HEK293 (cell line): ENCODE data around the gene INPPL1.

Experiments
- CTCF ChIA-PET: fragments of 350-600 bp; formaldehyde crosslinking; extraction: SDS; loops from one replicate; lab custom pipeline; 2021; ENCODE audit warnings: antibody characterized with exemption; lab: Yijun Ruan, JAX
- POLR2A ChIA-PET: fragments of 300-600 bp; formaldehyde crosslinking; extraction: SDS; loops from one replicate; lab custom pipeline; 2020; ENCODE audit warnings: antibody characterized with exemption, inconsistent platforms; lab: Yijun Ruan, JAX
- H3K27ac ChIP-seq: fragments of 200-500 bp; sonication (Bioruptor generic); 2 replicates; pipeline ENCODE4 v1.5.1; 2014; ENCODE audit warnings: low read depth, low read length, control low read depth, inconsistent platforms; ENCODE audit errors: extremely low read depth
- H3K36me3 ChIP-seq, 2 experiments: fragments of 200-500 bp in 1 of 2; sonication (Bioruptor generic) in 1 of 2; 1 replicate in 1 of 2; 2 replicates in 1 of 2; pipeline ENCODE4 v1.5.1; 2014 to 2017; ENCODE audit warnings: inconsistent platforms in 2 of 2, low read length in 2 of 2; ENCODE audit not compliant: control insufficient read depth in 2 of 2, insufficient read depth in 1 of 2
- H3K4me1 ChIP-seq: fragments of 200-500 bp; sonication (Bioruptor generic); 2 replicates; pipeline ENCODE4 v1.5.1; 2014; ENCODE audit warnings: mild to moderate bottlenecking, low read length, inconsistent platforms; ENCODE audit not compliant: control insufficient read depth, insufficient read depth
- H3K4me3 ChIP-seq: 2 replicates; pipeline ENCODE4 v1.5.1; 2011; ENCODE audit warnings: low read depth, mild to moderate bottlenecking, control low read depth, low read length, moderate library complexity
- H3K9me3 ChIP-seq: fragments of 200-500 bp; sonication (Bioruptor generic); 2 replicates; pipeline ENCODE4 v1.5.1; 2014; ENCODE audit warnings: low read depth, low read length, inconsistent platforms; ENCODE audit not compliant: control insufficient read depth, insufficient read depth
- BCL11A ChIP-seq: fragments of 450-650 bp; formaldehyde crosslinking; IDR thresholded peaks from 2 replicates; pipeline ENCODE4 v1.5.1; 2016; ENCODE audit warnings: low read depth, missing biosample characterization, missing genetic modification characterization
- CTCF ChIP-seq: fragments of 450-650 bp; formaldehyde crosslinking; IDR thresholded peaks from 2 replicates; pipeline ENCODE4 v1.5.1; 2016; ENCODE audit warnings: missing biosample characterization, missing genetic modification characterization
- KLF9 ChIP-seq: fragments of 450-650 bp; formaldehyde crosslinking; IDR thresholded peaks from 2 replicates; pipeline ENCODE4 v1.5.1; 2016; ENCODE audit warnings: missing biosample characterization, missing genetic modification characterization, low read depth
- MEIS1 ChIP-seq: sonication (generic); formaldehyde crosslinking; IDR thresholded peaks from 2 replicates; pipeline ENCODE4 v1.8.1; 2022; ENCODE audit warnings: missing genetic modification reagents, mild to moderate bottlenecking, borderline replicate concordance
- SP7 ChIP-seq: fragments of 450-650 bp; formaldehyde crosslinking; IDR thresholded peaks from 2 replicates; pipeline ENCODE4 v1.5.1; 2016; ENCODE audit warnings: missing biosample characterization, missing genetic modification characterization
- ZBTB20 ChIP-seq: fragments of 450-650 bp; formaldehyde crosslinking; IDR thresholded peaks from 2 replicates; pipeline ENCODE4 v1.5.1; 2016; ENCODE audit warnings: missing biosample characterization, missing genetic modification characterization
- ZBTB48 ChIP-seq: fragments of 450-650 bp; formaldehyde crosslinking; IDR thresholded peaks from 2 replicates; pipeline ENCODE4 v1.5.1; 2016; ENCODE audit warnings: missing biosample characterization, missing genetic modification characterization
- ZBTB8A ChIP-seq: fragments of 450-650 bp; formaldehyde crosslinking; IDR thresholded peaks from 2 replicates; pipeline ENCODE4 v1.5.1; 2016; ENCODE audit warnings: missing biosample characterization, missing genetic modification characterization
- ZFP37 ChIP-seq: fragments of 450-650 bp; formaldehyde crosslinking; IDR thresholded peaks from 2 replicates; pipeline ENCODE4 v1.5.1; 2016; ENCODE audit warnings: missing biosample characterization, missing genetic modification characterization
- ZFP41 ChIP-seq: fragments of 450-650 bp; formaldehyde crosslinking; IDR thresholded peaks from 2 replicates; pipeline ENCODE4 v1.5.1; 2016; ENCODE audit warnings: missing biosample characterization, missing genetic modification characterization, borderline replicate concordance
- ZIC2 ChIP-seq: fragments of 450-650 bp; formaldehyde crosslinking; IDR thresholded peaks from 2 replicates; pipeline ENCODE4 v1.5.1; 2016; ENCODE audit warnings: missing biosample characterization, missing genetic modification characterization
- ZNF146 ChIP-seq: fragments of 450-650 bp; formaldehyde crosslinking; IDR thresholded peaks from 2 replicates; pipeline ENCODE4 v1.5.1; 2016; ENCODE audit warnings: missing biosample characterization, missing genetic modification characterization
- ZNF354C ChIP-seq: fragments of 450-650 bp; formaldehyde crosslinking; IDR thresholded peaks from 2 replicates; pipeline ENCODE4 v1.5.1; 2016; ENCODE audit warnings: missing biosample characterization, missing genetic modification characterization, low read depth, borderline replicate concordance
- ZNF391 ChIP-seq: fragments of 450-650 bp; formaldehyde crosslinking; IDR thresholded peaks from 2 replicates; pipeline ENCODE4 v1.5.1; 2016; ENCODE audit warnings: low read depth, missing biosample characterization, missing genetic modification characterization, borderline replicate concordance
- ZNF416 ChIP-seq: fragments of 450-650 bp; formaldehyde crosslinking; IDR thresholded peaks from 2 replicates; pipeline ENCODE4 v1.5.1; 2016; ENCODE audit warnings: missing biosample characterization, missing genetic modification characterization
- ZNF423 ChIP-seq: fragments of 450-650 bp; formaldehyde crosslinking; IDR thresholded peaks from 2 replicates; pipeline ENCODE4 v1.5.1; 2016; ENCODE audit warnings: missing biosample characterization, missing genetic modification characterization
- ZNF623 ChIP-seq: fragments of 450-650 bp; formaldehyde crosslinking; IDR thresholded peaks from 2 replicates; pipeline ENCODE4 v1.5.1; 2016; ENCODE audit warnings: missing biosample characterization, missing genetic modification characterization
- ZNF660 ChIP-seq: fragments of 450-650 bp; IDR thresholded peaks from 2 replicates; pipeline ENCODE4 v1.5.1; 2018; ENCODE audit warnings: missing biosample characterization, mild to moderate bottlenecking, missing genetic modification characterization
- ZXDB ChIP-seq: fragments of 450-650 bp; formaldehyde crosslinking; IDR thresholded peaks from 2 replicates; pipeline ENCODE4 v1.5.1; 2016; ENCODE audit warnings: missing biosample characterization, missing genetic modification characterization
- TF ChIP-seq, protein P1 (sequence below): fragments of 450-650 bp; formaldehyde crosslinking; optimal IDR thresholded peaks from 2 replicates; pipeline ENCODE3; 2016; ENCODE audit warnings: missing biosample characterization, mild to moderate bottlenecking, missing genetic modification characterization

The INPPL1 gene, protein sequence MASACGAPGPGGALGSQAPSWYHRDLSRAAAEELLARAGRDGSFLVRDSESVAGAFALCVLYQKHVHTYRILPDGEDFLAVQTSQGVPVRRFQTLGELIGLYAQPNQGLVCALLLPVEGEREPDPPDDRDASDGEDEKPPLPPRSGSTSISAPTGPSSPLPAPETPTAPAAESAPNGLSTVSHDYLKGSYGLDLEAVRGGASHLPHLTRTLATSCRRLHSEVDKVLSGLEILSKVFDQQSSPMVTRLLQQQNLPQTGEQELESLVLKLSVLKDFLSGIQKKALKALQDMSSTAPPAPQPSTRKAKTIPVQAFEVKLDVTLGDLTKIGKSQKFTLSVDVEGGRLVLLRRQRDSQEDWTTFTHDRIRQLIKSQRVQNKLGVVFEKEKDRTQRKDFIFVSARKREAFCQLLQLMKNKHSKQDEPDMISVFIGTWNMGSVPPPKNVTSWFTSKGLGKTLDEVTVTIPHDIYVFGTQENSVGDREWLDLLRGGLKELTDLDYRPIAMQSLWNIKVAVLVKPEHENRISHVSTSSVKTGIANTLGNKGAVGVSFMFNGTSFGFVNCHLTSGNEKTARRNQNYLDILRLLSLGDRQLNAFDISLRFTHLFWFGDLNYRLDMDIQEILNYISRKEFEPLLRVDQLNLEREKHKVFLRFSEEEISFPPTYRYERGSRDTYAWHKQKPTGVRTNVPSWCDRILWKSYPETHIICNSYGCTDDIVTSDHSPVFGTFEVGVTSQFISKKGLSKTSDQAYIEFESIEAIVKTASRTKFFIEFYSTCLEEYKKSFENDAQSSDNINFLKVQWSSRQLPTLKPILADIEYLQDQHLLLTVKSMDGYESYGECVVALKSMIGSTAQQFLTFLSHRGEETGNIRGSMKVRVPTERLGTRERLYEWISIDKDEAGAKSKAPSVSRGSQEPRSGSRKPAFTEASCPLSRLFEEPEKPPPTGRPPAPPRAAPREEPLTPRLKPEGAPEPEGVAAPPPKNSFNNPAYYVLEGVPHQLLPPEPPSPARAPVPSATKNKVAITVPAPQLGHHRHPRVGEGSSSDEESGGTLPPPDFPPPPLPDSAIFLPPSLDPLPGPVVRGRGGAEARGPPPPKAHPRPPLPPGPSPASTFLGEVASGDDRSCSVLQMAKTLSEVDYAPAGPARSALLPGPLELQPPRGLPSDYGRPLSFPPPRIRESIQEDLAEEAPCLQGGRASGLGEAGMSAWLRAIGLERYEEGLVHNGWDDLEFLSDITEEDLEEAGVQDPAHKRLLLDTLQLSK

DNA sequence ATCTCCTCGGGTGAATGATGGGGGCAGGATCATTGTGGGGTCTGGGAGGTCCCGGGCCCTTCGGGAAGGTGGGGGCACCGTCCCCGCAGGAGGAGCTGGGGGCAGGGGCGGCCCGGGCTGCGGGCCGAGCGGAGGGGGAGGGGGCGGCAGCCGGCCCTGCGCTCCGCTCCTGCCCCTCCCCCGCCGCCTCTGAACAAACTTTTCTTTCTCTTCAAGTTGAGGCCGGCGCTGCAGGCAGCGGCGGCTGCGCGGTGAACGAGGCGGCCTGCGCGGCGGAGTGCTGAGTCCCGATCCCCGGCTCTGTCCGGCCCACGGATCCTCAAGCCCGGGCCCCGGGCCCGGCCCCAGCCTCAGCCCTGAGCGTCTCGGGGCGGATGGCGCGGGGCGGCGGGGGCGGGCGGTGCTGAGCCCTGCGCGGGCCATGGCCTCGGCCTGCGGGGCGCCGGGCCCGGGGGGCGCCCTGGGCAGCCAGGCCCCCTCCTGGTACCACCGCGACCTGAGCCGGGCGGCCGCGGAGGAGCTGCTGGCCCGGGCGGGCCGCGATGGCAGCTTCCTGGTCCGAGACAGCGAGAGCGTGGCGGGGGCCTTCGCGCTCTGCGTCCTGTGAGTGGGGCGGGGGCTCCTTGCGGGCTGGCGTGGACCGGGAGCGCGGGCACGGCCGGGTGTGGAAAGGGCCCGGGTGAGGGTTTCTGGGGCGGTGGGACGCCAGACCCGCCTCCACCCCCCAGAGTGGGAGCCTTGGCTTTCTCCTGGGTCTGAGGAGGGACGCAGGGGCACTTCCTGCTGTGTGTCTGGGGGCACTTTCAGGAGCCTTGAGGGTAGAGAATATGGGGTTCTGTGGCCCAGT, at the start of gene INPPL1:
INPPL1 (plus strand) TSS at position 204 of the 847 bp plus-strand sequence; CDS start at position 422, 218 bp downstream.
- Histone ChIP-seq H3K9me3 (no peaks in the 10 kb centered on the region), H3K4me1 (peaks cover 3% of the 10 kb centered on the region; the same call in 1 of the 2 replicates), H3K27ac (peak within 1 kb of the TSS; percentile 92), H3K4me3 (peak within 1 kb of the TSS; percentile 75), H3K36me3 (peaks cover 0 to 38% of the 10 kb centered on the region in 2 experiments; a peak in 1 of 3 replicates)
- ChIA-PET POLR2A (interaction anchor here (4.2 kb wide), 1 partner anchor 13 kb away, joined by 42 read pairs; no protein-coding TSS in a partner anchor), CTCF (interaction anchor here (0.6 to 4.7 kb wide), 8 partner anchors 13 to 261 kb away, joined by 3 to 26 read pairs (median 5); no protein-coding TSS in a partner anchor)
- TF ChIP-seq ZBTB8A (tag by site-specific recombination) = 0 out of 2 replicates have a peak, but pooled peaks have one; percentile 4
- TF ChIP-seq ZNF391 (tag by site-specific recombination) = no peak
- TF ChIP-seq BCL11A (tag by site-specific recombination) = no peak
- TF ChIP-seq ZBTB48 (tag by site-specific recombination) = peak; percentile 19; the same call in 1 of the 2 replicates
- no peak for TF ChIP-seq ZNF660 (tag by site-specific recombination)
- 0 out of 2 replicates have a peak, but pooled peaks have one; percentile 16 for TF ChIP-seq ZXDB (tag by site-specific recombination)
- TF ChIP-seq ZBTB20 = peak; percentile 4; the same call in 1 of the 2 replicates
- TF ChIP-seq, protein P1, sequence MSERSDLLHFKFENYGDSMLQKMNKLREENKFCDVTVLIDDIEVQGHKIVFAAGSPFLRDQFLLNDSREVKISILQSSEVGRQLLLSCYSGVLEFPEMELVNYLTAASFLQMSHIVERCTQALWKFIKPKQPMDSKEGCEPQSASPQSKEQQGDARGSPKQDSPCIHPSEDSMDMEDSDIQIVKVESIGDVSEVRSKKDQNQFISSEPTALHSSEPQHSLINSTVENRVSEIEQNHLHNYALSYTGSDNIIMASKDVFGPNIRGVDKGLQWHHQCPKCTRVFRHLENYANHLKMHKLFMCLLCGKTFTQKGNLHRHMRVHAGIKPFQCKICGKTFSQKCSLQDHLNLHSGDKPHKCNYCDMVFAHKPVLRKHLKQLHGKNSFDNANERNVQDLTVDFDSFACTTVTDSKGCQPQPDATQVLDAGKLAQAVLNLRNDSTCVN (tag by site-specific recombination) = peak; percentile 43
- TF ChIP-seq ZNF623 (tag by site-specific recombination) = no peak
- TF ChIP-seq ZFP41 = no peak
- TF ChIP-seq ZNF423 (tag by site-specific recombination) = no peak
- TF ChIP-seq ZIC2 = peak; percentile 31; the same call in 1 of the 2 replicates
- TF ChIP-seq ZNF146 (tag by site-specific recombination) = no peak

DNA sequence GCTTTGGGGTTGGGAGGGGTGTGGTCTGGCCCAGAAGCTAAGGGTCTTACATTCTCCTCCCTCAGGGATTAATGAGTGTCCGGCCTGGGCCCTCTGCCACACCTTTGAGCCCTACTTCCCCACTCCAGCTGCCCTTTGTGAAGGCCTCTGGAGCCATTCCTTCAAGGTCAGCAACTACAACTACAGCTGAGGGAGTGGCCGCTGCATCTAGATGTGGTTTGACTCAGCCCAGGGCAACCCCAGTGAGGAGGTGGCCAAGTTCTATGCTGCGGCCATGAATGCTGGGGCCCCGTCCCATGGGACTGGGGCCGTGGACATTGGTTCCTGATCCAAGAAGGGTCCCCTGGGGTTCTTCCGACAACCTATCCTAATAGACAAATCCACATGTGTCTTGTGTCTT, 46.9 kb upstream of the INPPL1 start:
- ChIA-PET CTCF (no interaction called here), POLR2A (no interaction called here)
- Histone ChIP-seq H3K27ac (no peak overlapping the region), H3K36me3 (no peaks in the 10 kb centered on the region), H3K4me3 (no peak overlapping the region), H3K4me1 (no peaks in the 10 kb centered on the region), H3K9me3 (no peaks in the 10 kb centered on the region)
- TF ChIP-seq MEIS1 (CRISPR knock-in tag) (no peak), ZFP37 (no peak), CTCF (tag by site-specific recombination) (no peak), ZNF354C (tag by site-specific recombination) (no peak), SP7 (tag by site-specific recombination) (no peak), KLF9 (tag by site-specific recombination) (no peak), ZNF416 (tag by site-specific recombination) (no peak)
